Endothelial cell of umbilical vein (primary cell): ENCODE data around the gene PARD3B. TPM values are rescaled to one million over a fixed set of nuclear protein-coding genes. Genes with fewer than 3 reads are reported as not detected.

Experiments used
- BruUV-seq: library from RNA; stranded (reverse); fragments of 400-500 nt; replicated peaks from 2 replicates; lab custom pipeline; 2021; lab: Mats Ljungman, UMichigan
- CTCF ChIA-PET: fragments of 300-600, 350-600 bp; sonication (Branson Sonifier 250); formaldehyde crosslinking; loops from one replicate; lab custom pipeline; 2021; ENCODE audit warnings: antibody characterized with exemption, inconsistent platforms; lab: Charles Lee
- POLR2A ChIA-PET: fragments of 300-600, 350-600 bp; sonication (Branson Sonifier 250); formaldehyde crosslinking; loops from one replicate; lab custom pipeline; 2021; ENCODE audit warnings: antibody characterized with exemption, inconsistent platforms; lab: Charles Lee
- DNase-seq: peaks from one replicate; pipeline ENCODE4 v3.0.0-alpha.2; 2011; ENCODE audit warnings: low read depth, low spot score
- FAIRE-seq: peaks from 2 replicates; lab custom pipeline; 2011; peaks lifted over from hg19 to GRCh38; lab: Jason Lieb, UNC
- H2AFZ ChIP-seq: 2 replicates; pipeline ENCODE4 v1.6.0; 2012; ENCODE audit warnings: low read depth, low read length, control low read depth, inconsistent platforms
- H3K27ac ChIP-seq: 2 replicates; pipeline ENCODE4 v1.5.1; 2011; ENCODE audit warnings: low read depth, mild to moderate bottlenecking, control low read depth, low read length, moderate library complexity; ENCODE audit not compliant: insufficient read depth
- H3K27me3 ChIP-seq, 2 experiments: 2 replicates each; pipeline versions ENCODE4 v1.6.0 to v1.6.1; 2011; ENCODE audit warnings: low read length in 2 of 2, mixed read lengths in 1 of 2; ENCODE audit not compliant: control insufficient read depth in 2 of 2, insufficient read depth in 2 of 2
- H3K36me3 ChIP-seq, 2 experiments: 2 replicates in 1 of 2; 3 replicates in 1 of 2; pipeline ENCODE4 v1.5.1; 2011; ENCODE audit warnings: low read length in 2 of 2, mild to moderate bottlenecking in 1 of 2, moderate library complexity in 1 of 2; ENCODE audit not compliant: control insufficient read depth in 2 of 2, insufficient read depth in 2 of 2; ENCODE audit errors: extremely low read depth in 1 of 2
- H3K4me1 ChIP-seq: 3 replicates; pipeline ENCODE4 v1.5.1; 2011; ENCODE audit warnings: mild to moderate bottlenecking, low read length; ENCODE audit not compliant: control insufficient read depth, insufficient read depth; ENCODE audit errors: extremely low read depth
- H3K4me2 ChIP-seq: 2 replicates; pipeline ENCODE4 v1.6.1; 2011; ENCODE audit warnings: low read length, control low read depth, mixed read lengths; ENCODE audit not compliant: insufficient read depth
- H3K4me3 ChIP-seq, 3 experiments: fragments of 200-600 bp in 1 of 3; sonication (generic), shearing (Covaris generic) in 1 of 3; replicated peaks in 1 of 3; 2 replicates each; pipeline ENCODE4 v1.5.1; 2011 to 2016; ENCODE audit warnings: control low read depth in 3 of 3, low read length in 3 of 3, mild to moderate bottlenecking in 2 of 3, inconsistent platforms in 1 of 3, low read depth in 1 of 3, moderate library complexity in 1 of 3; ENCODE audit not compliant: insufficient read depth in 1 of 3
- H3K79me2 ChIP-seq: 2 replicates; pipeline ENCODE4 v1.6.0; 2012; ENCODE audit warnings: low read length, inconsistent platforms; ENCODE audit not compliant: control insufficient read depth, insufficient read depth
- H3K9ac ChIP-seq: replicated peaks from 2 replicates; pipeline ENCODE3; 2011; ENCODE audit warnings: low read length, control low read depth; ENCODE audit not compliant: insufficient read depth; ENCODE audit errors: extremely low read depth
- H3K9me1 ChIP-seq: replicated peaks from 3 replicates; pipeline ENCODE4 v1.6.0; 2011; ENCODE audit warnings: mild to moderate bottlenecking, low read length; ENCODE audit not compliant: control insufficient read depth, insufficient read depth; ENCODE audit errors: extremely low read depth
- H3K9me3 ChIP-seq: replicated peaks from 2 replicates; pipeline ENCODE4 v1.5.1; 2012; ENCODE audit warnings: low read length, inconsistent platforms; ENCODE audit not compliant: control insufficient read depth, insufficient read depth
- H4K20me1 ChIP-seq: replicated peaks from 2 replicates; pipeline ENCODE3; 2011; ENCODE audit warnings: mild to moderate bottlenecking, low read length; ENCODE audit not compliant: control insufficient read depth, insufficient read depth; ENCODE audit errors: extremely low read depth
- CTCF ChIP-seq, 2 donors: IDR thresholded peaks; 1 replicate in 1 of 2; 2 replicates in 1 of 2; pipeline ENCODE4 v1.5.1; 2011; ENCODE audit warnings: low read length in 2 of 2, mild to moderate bottlenecking in 2 of 2, moderate library complexity in 2 of 2, control low read depth in 1 of 2, inconsistent platforms in 1 of 2, low read depth in 1 of 2; ENCODE audit not compliant: insufficient read depth in 1 of 2; ENCODE audit errors: extremely low read depth in 1 of 2
- EZH2 ChIP-seq: IDR thresholded peaks from 2 replicates; pipeline ENCODE4 v1.6.1; 2012; ENCODE audit warnings: borderline replicate concordance, low read depth, mild to moderate bottlenecking, moderate library complexity, low read length, inconsistent platforms; ENCODE audit not compliant: severe bottlenecking
- FOS ChIP-seq: IDR thresholded peaks from 2 replicates; pipeline ENCODE4 v1.6.1; 2011; ENCODE audit warnings: mild to moderate bottlenecking, low read length, moderate library complexity, borderline replicate concordance; ENCODE audit not compliant: insufficient read depth
- GATA2 ChIP-seq: IDR thresholded peaks from 2 replicates; pipeline ENCODE4 v1.7.0; 2011; ENCODE audit warnings: low read depth, mild to moderate bottlenecking, moderate library complexity, mixed read lengths, low read length; ENCODE audit not compliant: insufficient read length, insufficient read depth
- JUN ChIP-seq: IDR thresholded peaks from 2 replicates; pipeline ENCODE4 v1.6.1; 2011; ENCODE audit warnings: borderline replicate concordance, low read depth; ENCODE audit not compliant: insufficient read length, insufficient read depth
- MYC ChIP-seq: IDR thresholded peaks from one replicate; pipeline ENCODE4 v1.6.1; 2011; ENCODE audit warnings: mild to moderate bottlenecking, low read depth, low read length
- POLR2A ChIP-seq: IDR thresholded peaks from 2 replicates; pipeline ENCODE4 v1.6.1; 2012; ENCODE audit warnings: low read depth, mild to moderate bottlenecking, control low read depth, low read length
- POLR2AphosphoS5 ChIP-seq: IDR thresholded peaks from 2 replicates; pipeline ENCODE4 v1.6.1; 2012; ENCODE audit warnings: low read depth, mild to moderate bottlenecking, control low read depth, low read length, moderate library complexity; ENCODE audit not compliant: insufficient read depth
- dilution Hi-C: fragments of 300-500 bp; cut with MboI; formaldehyde crosslinking; loops from one replicate; pipeline ENCODE4 v1.15.0; 2019; ENCODE audit warnings: low sequenced_read_pairs; ENCODE audit not compliant: extremely low pct_ligation_motif_present
- intact Hi-C: fragments of 100-400 bp; cut with micrococcal nuclease; formaldehyde crosslinking; loops from one replicate; pipeline ENCODE4 v1.10.0; 2022
- polyA plus RNA-seq, 4 experiments: library from polyadenylated mRNA; depleted of rRNA in 3 of 4; stranded (reverse) in 3 of 4; unstranded in 1 of 4; fragments of >200 nt; gene quantifications; 2 replicates each; pipeline versions ENCODE4 v1.2.1 to v1.2.3, GENCODE V29; 2011 to 2012; ENCODE audit warnings: missing spikeins in 1 of 4
- total RNA-seq: library from RNA; stranded (reverse); gene quantifications from 2 replicates; pipeline ENCODE4 v1.2.3, GENCODE V29; 2021
- TF ChIP-seq, protein P1 (sequence below): IDR thresholded peaks from 2 replicates; pipeline ENCODE4 v1.6.1; 2011; ENCODE audit not compliant: insufficient read depth, insufficient read length

The PARD3B gene
- total and polyA plus RNA-seq, 2 donors (not counting 3 experiments of a cell fraction or from before 2014, with no cell fraction given) = 2.2 to 30.9 TPM

DNA sequence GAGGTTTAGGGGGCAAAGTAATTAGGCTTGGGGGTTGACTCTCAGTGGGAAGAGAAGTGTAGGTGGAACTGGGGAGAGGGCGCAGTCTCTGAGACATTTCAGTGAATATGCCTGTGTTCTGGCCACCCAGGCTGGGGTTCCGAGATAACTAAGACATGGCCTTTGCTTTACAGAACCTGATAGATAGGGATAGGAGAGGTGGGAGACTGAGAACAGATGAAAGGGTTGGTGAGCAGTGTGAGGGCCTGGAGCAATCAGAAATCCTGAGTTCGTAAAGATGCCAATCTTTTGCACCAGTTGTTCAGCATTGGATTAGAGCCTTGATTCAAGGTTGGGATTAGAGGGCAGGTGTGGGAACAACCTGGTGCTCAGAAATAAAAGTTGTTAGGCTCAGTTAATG is 15.6 kb downstream of the PARD3B start:
- Histone ChIP-seq H3K9me3 (no peaks in the 10 kb centered on the region), H3K36me3 (no peaks in the 10 kb centered on the region), H3K4me2 (no peak overlapping the region), H2AFZ (no peak overlapping the region), H3K27ac (no peak overlapping the region), H3K4me1 (no peaks in the 10 kb centered on the region), H4K20me1 (no peaks in the 10 kb centered on the region), H3K4me3 (no peak overlapping the region), H3K79me2 (peaks cover 4% of the 10 kb centered on the region), H3K27me3 (no peaks in the 10 kb centered on the region), H3K9me1 (no peaks in the 10 kb centered on the region), H3K9ac (no peak overlapping the region)
- dilution Hi-C loops (no loop called here), intact Hi-C loops (no loop called here)
- DNase-seq (no peak), FAIRE-seq (no peak)
- ChIA-PET CTCF (interaction anchor here (1.4 kb wide), 1 partner anchor 131 kb away, joined by 3 read pairs; no protein-coding TSS in a partner anchor), POLR2A (no interaction called here)
- BruUV-seq = no TSS peak
- TF ChIP-seq FOS (no peak), MYC (no peak), CTCF (IDR thresholded peaks at IDR 0.05; ENCODE audit: extremely low read depth in 1 of 2, insufficient read depth in 1 of 2, low read depth in 1 of 2, low read length in 2 of 2) (no peak), POLR2AphosphoS5 (no peak), GATA2 (no peak), JUN (no peak), EZH2 (no peak), POLR2A (no peak)
- TF ChIP-seq, protein P1, sequence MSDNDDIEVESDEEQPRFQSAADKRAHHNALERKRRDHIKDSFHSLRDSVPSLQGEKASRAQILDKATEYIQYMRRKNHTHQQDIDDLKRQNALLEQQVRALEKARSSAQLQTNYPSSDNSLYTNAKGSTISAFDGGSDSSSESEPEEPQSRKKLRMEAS = no peak
